Activated CD4-positive, alpha-beta T cell treated with anti-CD3 and anti-CD28 coated beads for 36 hours (primary cell): Measurements from ENCODE around the gene PLCB4. TPM values are rescaled to one million over a fixed set of nuclear protein-coding genes. Genes with fewer than 3 reads are reported as not detected.

Experiments used
- ATAC-seq: fragments of 200-7000 bp; cut with Tn5 transposase; one replicate; pipeline ENCODE4 v1.10.0; 2021; ENCODE audit warnings: mild to moderate bottlenecking, moderate library complexity
- CTCF ChIA-PET: fragments of 350-600 bp; sonication (Branson Sonifier 250); formaldehyde crosslinking; loops from one replicate; lab custom pipeline; 2021; ENCODE audit warnings: antibody characterized with exemption; lab: Charles Lee
- POLR2A ChIA-PET: fragments of 350-600 bp; sonication (Branson Sonifier 250); formaldehyde crosslinking; loops from one replicate; lab custom pipeline; 2021; ENCODE audit warnings: antibody characterized with exemption, inconsistent platforms; lab: Charles Lee
- DNase-seq: peaks from one replicate; pipeline ENCODE4 v3.0.0-alpha.2; 2020
- H3K27ac Mint-ChIP-seq: one replicate; pipeline ENCODE4 v1.8.0; 2021; ENCODE audit warnings: mixed read lengths
- H3K27me3 Mint-ChIP-seq: one replicate; pipeline ENCODE4 v1.8.0; 2021; ENCODE audit warnings: mixed read lengths
- H3K36me3 Mint-ChIP-seq: one replicate; pipeline ENCODE4 v1.8.0; 2021; ENCODE audit warnings: low read depth, mixed read lengths
- H3K4me1 Mint-ChIP-seq: one replicate; pipeline ENCODE4 v1.8.0; 2021; ENCODE audit warnings: mixed read lengths
- H3K4me3 Mint-ChIP-seq: one replicate; pipeline ENCODE4 v1.8.0; 2021; ENCODE audit warnings: mild to moderate bottlenecking, moderate library complexity, mixed read lengths
- H3K9me3 Mint-ChIP-seq: one replicate; pipeline ENCODE4 v1.8.0; 2021; ENCODE audit warnings: low read depth, mixed read lengths
- intact Hi-C, 2 experiments: fragments of 100-400 bp; cut with DNase I in 1 of 2; cut with micrococcal nuclease in 1 of 2; formaldehyde crosslinking; loops; one replicate each; pipeline versions ENCODE4 v1.14.2 to v1.15.1; 2022 to 2024; cut with DNase I, micrococcal nuclease
- total RNA-seq, 2 experiments: library from RNA; stranded (reverse); gene quantifications; one replicate each; pipeline ENCODE4 v1.2.3, GENCODE V29; 2021

PLCB4 gene
- total RNA-seq, 2 experiments from 2014 or later, result 0.02 TPM; not detected in 1

GRCh38 chr20:9388160-9388812, 319.4 kb downstream of the PLCB4 start:
- Mint-ChIP-seq H3K27me3 (no peaks in the 10 kb centered on the region), H3K36me3 (no peaks in the 10 kb centered on the region), H3K27ac (no peak overlapping the region), H3K4me1 (no peaks in the 10 kb centered on the region), H3K4me3 (no peak overlapping the region), H3K9me3 (peaks cover 1% of the 10 kb centered on the region)
- intact Hi-C loops, result no loop called here
- ChIA-PET CTCF (interaction anchor here (0.6 kb wide), 1 partner anchor 629 kb away, joined by 3 read pairs; no protein-coding TSS in a partner anchor), POLR2A (no interaction called here)
- ATAC-seq (no peak), DNase-seq (no peak)

DNA sequence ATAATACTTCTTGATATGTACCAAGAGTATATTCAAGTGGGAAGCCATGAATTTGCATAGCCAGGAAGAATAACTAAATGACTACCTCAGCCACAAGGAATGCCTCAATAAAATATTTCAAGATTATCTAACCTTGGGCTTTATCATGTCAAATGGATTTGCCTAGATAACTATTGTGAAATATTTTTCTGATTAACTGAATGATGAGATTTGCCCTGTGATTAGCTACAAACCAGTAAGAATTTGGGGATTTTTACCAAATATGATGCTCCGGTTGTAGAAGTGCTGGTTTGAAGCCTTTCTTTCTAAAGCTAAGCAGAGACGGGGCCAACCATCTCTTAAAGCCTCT, 319.9 kb downstream of the PLCB4 start:
- DNase-seq (no peak), ATAC-seq (no peak)
- Mint-ChIP-seq H3K4me1 (no peaks in the 10 kb centered on the region), H3K9me3 (peaks cover 1% of the 10 kb centered on the region), H3K36me3 (no peaks in the 10 kb centered on the region), H3K27ac (no peak overlapping the region), H3K4me3 (no peak overlapping the region), H3K27me3 (no peaks in the 10 kb centered on the region)
- CTCF ChIA-PET, result interaction anchor here (0.6 kb wide), 1 partner anchor 629 kb away, joined by 3 read pairs; no protein-coding TSS in a partner anchor
- intact Hi-C loops, result no loop called here
- POLR2A ChIA-PET, result no interaction called here

- Mint-ChIP-seq H3K27ac (no peak overlapping the region), H3K4me3 (no peak overlapping the region), H3K27me3 (no peaks in the 10 kb centered on the region), H3K36me3 (no peaks in the 10 kb centered on the region), H3K9me3 (peaks cover 1% of the 10 kb centered on the region), H3K4me1 (no peaks in the 10 kb centered on the region)
- DNase-seq (no peak), ATAC-seq (no peak)
- POLR2A ChIA-PET, result no interaction called here
- CTCF ChIA-PET, result interaction anchor here (1.2 kb wide), 1 partner anchor 535 kb away, joined by 3 read pairs; no protein-coding TSS in a partner anchor
- intact Hi-C loops, result no loop called here
Measured at GRCh38 chr20:9389346-9389745, 320.5 kb downstream of the PLCB4 start.

DNA sequence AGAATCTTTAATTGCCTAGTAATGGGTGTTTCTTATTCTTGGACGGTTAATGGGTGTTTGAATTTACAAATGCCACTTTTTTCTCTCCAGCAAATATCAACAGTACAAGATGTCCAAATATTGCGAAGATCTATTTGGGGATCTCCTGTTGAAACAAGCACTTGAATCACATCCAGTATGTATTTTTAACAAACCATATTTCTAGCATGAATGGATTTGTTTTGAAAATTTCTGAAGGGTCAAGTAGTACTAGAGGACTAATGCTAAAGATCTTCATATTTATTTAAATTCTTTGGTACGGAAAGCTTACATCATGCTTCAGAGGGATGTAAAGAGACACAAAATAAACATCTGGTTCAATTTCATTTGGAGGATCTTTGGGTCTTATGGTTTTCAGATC, 321.6 kb downstream of the PLCB4 start:
- no peaks in the 10 kb centered on the region for H3K9me3 Mint-ChIP-seq
- ATAC-seq, result no peak
- intact Hi-C loops, result loop anchor here in 1 of 2 experiments (10.0 kb wide), 1 partner anchor 536 kb away; no protein-coding TSS in a partner anchor
- CTCF ChIA-PET, result interaction anchor here (1.0 to 1.2 kb wide), 2 partner anchors 31 to 536 kb away, joined by 3 read pairs; no protein-coding TSS in a partner anchor
- H3K27ac Mint-ChIP-seq, result no peak overlapping the region
- H3K36me3 Mint-ChIP-seq, result no peaks in the 10 kb centered on the region
- no peaks in the 10 kb centered on the region for H3K27me3 Mint-ChIP-seq
- POLR2A ChIA-PET, result no interaction called here
- H3K4me3 Mint-ChIP-seq, result no peak overlapping the region
- no peak for DNase-seq
- no peaks in the 10 kb centered on the region for H3K4me1 Mint-ChIP-seq

DNA sequence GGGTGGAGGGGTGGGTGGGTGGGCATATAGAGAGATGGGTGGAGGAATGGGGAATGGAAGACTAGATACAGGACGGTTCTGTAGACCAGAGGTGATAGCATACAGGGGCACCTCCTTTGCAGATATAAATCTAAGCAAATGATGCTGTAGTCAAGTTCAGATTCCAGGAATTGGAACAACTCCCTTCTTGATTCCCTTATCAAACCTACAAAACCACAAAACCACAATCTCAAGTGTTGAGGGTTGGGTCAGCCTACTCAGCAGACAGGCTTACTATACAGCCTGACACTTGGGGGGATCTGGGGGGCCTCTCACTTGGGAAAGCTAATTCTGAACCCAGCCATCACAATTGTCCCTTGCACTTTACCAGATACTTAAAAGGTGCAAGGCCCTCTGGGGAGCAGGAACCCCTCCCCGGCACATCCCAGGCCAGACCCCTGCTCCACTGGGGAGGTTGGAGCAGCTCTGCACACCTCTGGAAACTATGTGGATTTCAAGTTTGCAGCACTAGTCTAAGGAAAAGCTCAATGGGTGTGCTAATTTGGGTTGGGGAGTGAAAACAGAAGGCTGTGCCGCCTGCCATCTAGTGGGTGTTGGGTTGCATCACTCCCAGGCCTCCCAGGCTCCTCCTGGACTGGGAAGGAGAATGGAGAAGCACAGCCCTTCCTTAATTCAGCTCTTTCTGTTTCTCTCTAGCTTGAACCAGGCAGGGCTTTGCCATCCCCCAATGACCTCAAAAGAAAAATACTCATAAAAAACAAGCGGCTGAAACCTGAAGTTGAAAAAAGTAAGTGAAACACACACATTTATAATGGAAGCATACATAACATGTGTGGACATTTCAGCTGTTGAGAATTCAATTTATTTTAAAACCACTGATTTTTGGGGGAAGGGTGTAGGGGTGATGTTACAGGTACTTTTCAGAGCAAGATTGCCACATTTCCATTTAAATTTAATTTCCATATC, 324.3 kb downstream of the PLCB4 start:
- CTCF ChIA-PET, result interaction anchor here (0.6 to 0.7 kb wide), 2 partner anchors 16 to 23 kb away, joined by 3 read pairs; no protein-coding TSS in a partner anchor
- intact Hi-C loops, result loop anchor here in 1 of 2 experiments (2.0 to 10.0 kb wide), 2 partner anchors 538 to 602 kb away; no protein-coding TSS in a partner anchor
- H3K27ac Mint-ChIP-seq, result no peak overlapping the region

DNA sequence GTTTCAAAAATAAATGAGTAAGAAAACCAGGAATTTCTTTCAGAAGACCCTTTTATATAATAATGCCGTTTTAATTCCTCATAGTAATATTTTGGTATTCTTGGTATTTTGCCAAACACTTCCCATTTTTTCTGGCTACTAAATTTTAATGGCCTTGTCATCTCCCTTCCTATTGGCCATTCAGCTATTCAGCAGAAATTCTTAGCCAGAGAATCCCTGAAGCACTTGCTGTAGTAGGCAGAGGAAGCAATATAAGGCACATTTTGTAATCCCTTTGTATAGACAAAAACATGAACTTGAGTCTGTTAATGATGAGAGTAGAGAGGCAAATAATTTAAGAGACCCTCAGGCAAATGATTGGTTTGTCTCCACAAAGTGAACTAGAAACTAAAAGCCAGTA, 327.1 kb downstream of the PLCB4 start:
- Mint-ChIP-seq H3K9me3 (no peaks in the 10 kb centered on the region), H3K27me3 (peaks cover 2% of the 10 kb centered on the region), H3K27ac (no peak overlapping the region), H3K4me1 (no peaks in the 10 kb centered on the region), H3K4me3 (no peak overlapping the region), H3K36me3 (no peaks in the 10 kb centered on the region)
- intact Hi-C loops, result loop anchor here in 1 of 2 experiments (10.0 kb wide), 1 partner anchor 541 kb away; no protein-coding TSS in a partner anchor
- ChIA-PET CTCF (no interaction called here), POLR2A (no interaction called here)
- no peak for ATAC-seq
- no peak for DNase-seq

More for the DNA sequence above, 324.3 kb downstream of the PLCB4 start:
- ATAC-seq (no peak), DNase-seq (peak; percentile 33)
- no peaks in the 10 kb centered on the region for H3K36me3 Mint-ChIP-seq
- no peaks in the 10 kb centered on the region for H3K4me1 Mint-ChIP-seq
- no peak overlapping the region for H3K4me3 Mint-ChIP-seq
- no peaks in the 10 kb centered on the region for H3K27me3 Mint-ChIP-seq
- H3K9me3 Mint-ChIP-seq, result no peaks in the 10 kb centered on the region
- POLR2A ChIA-PET, result no interaction called here

DNA sequence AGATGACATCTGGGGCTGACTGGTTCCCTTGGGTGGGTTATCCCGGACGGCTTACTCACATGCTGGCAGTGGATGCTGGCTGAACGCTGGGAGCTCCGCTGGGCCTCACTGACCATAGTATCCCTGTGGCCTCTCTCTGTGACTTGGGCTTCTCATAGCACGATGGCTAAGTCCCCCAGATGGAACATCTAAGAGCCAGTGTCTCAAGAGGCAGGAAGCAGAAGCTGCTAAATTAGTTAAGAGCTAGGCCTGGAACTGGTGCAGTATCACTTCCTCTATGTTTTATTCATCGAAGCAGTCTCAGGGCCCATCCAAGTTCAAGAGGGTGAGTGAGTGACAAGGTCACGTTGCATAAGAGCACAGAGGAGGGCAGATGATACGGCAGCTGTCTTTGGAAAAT, 329.0 kb downstream of the PLCB4 start:
- no peaks in the 10 kb centered on the region for H3K9me3 Mint-ChIP-seq
- H3K27me3 Mint-ChIP-seq, result peaks cover 2% of the 10 kb centered on the region
- intact Hi-C loops, result loop anchor here in 1 of 2 experiments (10.0 kb wide), 1 partner anchor 543 kb away; no protein-coding TSS in a partner anchor
- H3K4me1 Mint-ChIP-seq, result no peaks in the 10 kb centered on the region
- no peak overlapping the region for H3K27ac Mint-ChIP-seq
- H3K4me3 Mint-ChIP-seq, result no peak overlapping the region
- ChIA-PET CTCF (interaction anchor here (2.0 kb wide), 1 partner anchor 10 kb away, joined by 7 read pairs; no protein-coding TSS in a partner anchor), POLR2A (no interaction called here)
- H3K36me3 Mint-ChIP-seq, result no peaks in the 10 kb centered on the region
- DNase-seq, result no peak
- no peak for ATAC-seq

- H3K4me1 Mint-ChIP-seq, result no peaks in the 10 kb centered on the region
- no peaks in the 10 kb centered on the region for H3K36me3 Mint-ChIP-seq
- intact Hi-C loops, result loop anchor here in 1 of 2 experiments (10.0 kb wide), 1 partner anchor 544 kb away; no protein-coding TSS in a partner anchor
- no peak overlapping the region for H3K4me3 Mint-ChIP-seq
- CTCF ChIA-PET, result interaction anchor here (2.0 kb wide), 1 partner anchor 9 kb away, joined by 7 read pairs; no protein-coding TSS in a partner anchor
- DNase-seq (no peak), ATAC-seq (no peak)
- peaks cover 2% of the 10 kb centered on the region for H3K27me3 Mint-ChIP-seq
- no peaks in the 10 kb centered on the region for H3K9me3 Mint-ChIP-seq
- no peak overlapping the region for H3K27ac Mint-ChIP-seq
- POLR2A ChIA-PET, result no interaction called here
Measured at GRCh38 chr20:9398882-9399281, 330.0 kb downstream of the PLCB4 start.

- peaks cover 2% of the 10 kb centered on the region for H3K27me3 Mint-ChIP-seq
Measured at GRCh38 chr20:9399322-9399721, 330.4 kb downstream of the PLCB4 start.

GRCh38 chr20:9400171-9401025, 331.5 kb downstream of the PLCB4 start:
- peaks cover 2% of the 10 kb centered on the region for H3K27me3 Mint-ChIP-seq
- H3K4me3 Mint-ChIP-seq, result no peak overlapping the region
- CTCF ChIA-PET, result no interaction called here
- H3K9me3 Mint-ChIP-seq, result no peaks in the 10 kb centered on the region
- ATAC-seq (no peak), DNase-seq (no peak)
- H3K27ac Mint-ChIP-seq, result no peak overlapping the region
- POLR2A ChIA-PET, result interaction anchor here (0.7 kb wide), 1 partner anchor 397 kb away, joined by 5 read pairs; no protein-coding TSS in a partner anchor
- no peaks in the 10 kb centered on the region for H3K36me3 Mint-ChIP-seq
- intact Hi-C loops, result loop anchor here in 1 of 2 experiments (10.0 kb wide), 1 partner anchor 514 kb away; no protein-coding TSS in a partner anchor
- no peaks in the 10 kb centered on the region for H3K4me1 Mint-ChIP-seq

More at GRCh38 chr20:9399322-9399721, 330.4 kb downstream of the PLCB4 start:
- H3K27ac Mint-ChIP-seq, result no peak overlapping the region
- no peaks in the 10 kb centered on the region for H3K9me3 Mint-ChIP-seq
- H3K4me3 Mint-ChIP-seq, result no peak overlapping the region
- intact Hi-C loops, result loop anchor here in 1 of 2 experiments (10.0 kb wide), 1 partner anchor 545 kb away; no protein-coding TSS in a partner anchor
- H3K4me1 Mint-ChIP-seq, result no peaks in the 10 kb centered on the region
- DNase-seq, result no peak
- CTCF ChIA-PET, result interaction anchor here (2.0 kb wide), 1 partner anchor 9 kb away, joined by 7 read pairs; no protein-coding TSS in a partner anchor
- no peak for ATAC-seq
- POLR2A ChIA-PET, result interaction anchor here (0.7 kb wide), 1 partner anchor 399 kb away, joined by 5 read pairs; no protein-coding TSS in a partner anchor
- no peaks in the 10 kb centered on the region for H3K36me3 Mint-ChIP-seq
